GM12891 (cell line): ENCODE results near the gene RSAD2.

Source experiments
- POLR2A ChIP-seq: IDR thresholded peaks from 2 replicates; pipeline ENCODE4 v1.6.1; 2011; ENCODE audit warnings: low read depth, low read length, control low read depth
- POLR2AphosphoS5 ChIP-seq: IDR thresholded peaks from 2 replicates; pipeline ENCODE4 v1.6.1; 2011; ENCODE audit warnings: low read depth, low read length, control low read depth
- SPI1 ChIP-seq: IDR thresholded peaks from 2 replicates; pipeline ENCODE4 v1.6.1; 2011; ENCODE audit warnings: low read depth, low read length, control low read depth
- TAF1 ChIP-seq: IDR thresholded peaks from 2 replicates; pipeline ENCODE4 v1.6.1; 2011; ENCODE audit warnings: low read depth, low read length, control low read depth

DNA sequence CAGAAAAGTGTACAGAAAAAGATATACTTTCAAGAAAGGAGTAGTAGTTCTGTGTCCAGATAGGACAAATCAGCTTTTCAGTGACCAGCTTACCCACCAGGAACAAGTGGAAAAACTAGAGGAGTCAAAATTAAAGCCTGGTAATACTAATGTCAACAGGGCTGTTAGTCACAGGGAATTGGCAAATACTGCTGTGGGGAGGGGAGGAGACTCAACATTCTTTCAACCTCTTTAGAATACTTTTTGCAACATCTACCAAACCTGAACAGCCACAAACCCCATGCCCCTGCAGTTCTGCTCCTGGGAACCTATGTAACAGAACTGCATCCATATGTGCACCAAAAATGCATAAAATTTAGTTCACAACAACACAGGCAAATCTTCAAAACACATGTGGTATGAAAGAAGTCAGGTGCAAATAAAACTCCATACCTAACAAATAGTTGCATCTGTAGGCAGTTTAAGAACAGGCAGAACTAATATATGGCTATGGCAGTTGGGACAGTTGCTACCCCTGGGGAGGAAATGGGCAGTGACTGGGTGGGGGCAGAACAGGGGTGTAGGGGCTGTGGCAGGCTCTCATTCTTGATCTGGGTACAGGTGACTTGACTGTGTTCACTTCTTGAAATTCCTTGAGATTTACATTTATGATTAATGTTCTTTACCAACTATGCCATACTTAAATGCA is 21.6 kb upstream of the RSAD2 start:
- TF ChIP-seq POLR2A (no peak), POLR2AphosphoS5 (no peak), TAF1 (no peak), SPI1 (no peak)
